IMR-90 (cell line): ENCODE results near the gene ARMH4.

Experiments
- CTCF ChIP-seq: conservative IDR thresholded peaks from 2 replicates; pipeline ENCODE4 v1.5.1; 2012; ENCODE audit warnings: mild to moderate bottlenecking, low read depth, low read length, improper control_type of control experiment
- FOS ChIP-seq: fragments of 150-350 bp; IDR thresholded peaks from 2 replicates; pipeline ENCODE4 v1.6.1; 2016; ENCODE audit warnings: low read depth, low read length
- MAFK ChIP-seq: IDR thresholded peaks from 2 replicates; pipeline ENCODE4 v1.6.1; 2012; ENCODE audit warnings: low read depth, low read length, improper control_type of control experiment
- POLR2A ChIP-seq: IDR thresholded peaks from 2 replicates; pipeline ENCODE4 v1.6.1; 2012; ENCODE audit warnings: mild to moderate bottlenecking, low read depth, low read length
- RCOR1 ChIP-seq: IDR thresholded peaks from 2 replicates; pipeline ENCODE4 v1.6.1; 2012; ENCODE audit warnings: mild to moderate bottlenecking, low read length, improper control_type of control experiment; ENCODE audit not compliant: insufficient replicate concordance
- USF2 ChIP-seq: fragments of 150-350 bp; IDR thresholded peaks from 2 replicates; pipeline ENCODE4 v1.6.1; 2017; ENCODE audit warnings: mild to moderate bottlenecking, antibody characterized with exemption, low read length, low read depth

- TF ChIP-seq CTCF (no peak), MAFK (no peak), USF2 (no peak), RCOR1 (no peak), FOS (no peak), POLR2A (no peak)
These were observed 96.5 kb downstream of the ARMH4 start for GRCh38 chr14:58055497-58056010.
